Transverse colon (tissue), 4 donors: Measurements from ENCODE around the gene ZMAT5.

ENCODE experiments used
- CTCF ChIP-seq, 5 experiments: fragments of 200-600 bp in 3 of 5; fragments of 450-650 bp in 2 of 5; sonication (generic) in 3 of 5; IDR thresholded peaks; 1 replicate in 2 of 5; 2 replicates in 3 of 5; pipeline ENCODE4 v1.5.1; 2016 to 2017; ENCODE audit warnings: antibody characterized with exemption in 5 of 5, inconsistent platforms in 3 of 5, mild to moderate bottlenecking in 2 of 5, moderate library complexity in 1 of 5
- EP300 ChIP-seq: sonication (generic); formaldehyde crosslinking; IDR thresholded peaks from one replicate; pipeline ENCODE4 v1.6.1; 2017; ENCODE audit warnings: antibody characterized with exemption, low read depth
- POLR2A ChIP-seq: fragments of 450-650 bp; IDR thresholded peaks from one replicate; pipeline ENCODE4 v1.6.1; 2016; ENCODE audit warnings: antibody characterized with exemption, mild to moderate bottlenecking, moderate library complexity
- POLR2AphosphoS5 ChIP-seq, 3 donors: sonication (generic); formaldehyde crosslinking; IDR thresholded peaks; one replicate each; pipeline ENCODE4 v1.6.1; 2016; ENCODE audit warnings: antibody characterized with exemption in 3 of 3

GRCh38 chr22:29713156-29713727 is 53.6 kb downstream of the ZMAT5 start:
- TF ChIP-seq POLR2A (no peak), POLR2AphosphoS5 (IDR thresholded peaks at IDR 0.05) (no peak), CTCF (IDR thresholded peaks at IDR 0.05) (no peak), EP300 (no peak)
